IPS-15b (cell line): ENCODE data around the gene RPS6KB2.
"Not testable (repeated sequence)": the region's sequence is repeated elsewhere in the genome, so short reads cannot be mapped to it uniquely, and the experiment has no call there.

Experiments
- H3K27me3 ChIP-seq: one replicate; pipeline ENCODE4 v1.6.1; 2013; ENCODE audit warnings: low read length; ENCODE audit not compliant: control insufficient read depth, insufficient read depth
- H3K36me3 ChIP-seq: one replicate; pipeline ENCODE4 v1.6.1; 2013; ENCODE audit warnings: low read length; ENCODE audit not compliant: control insufficient read depth, insufficient read depth
- H3K4me1 ChIP-seq: one replicate; pipeline ENCODE4 v1.6.1; 2013; ENCODE audit warnings: mild to moderate bottlenecking, low read length; ENCODE audit not compliant: control insufficient read depth, insufficient read depth
- H3K4me3 ChIP-seq: one replicate; pipeline ENCODE4 v1.5.1; 2013; ENCODE audit warnings: low read depth, low read length
- H3K9ac ChIP-seq: one replicate; pipeline ENCODE4 v1.6.1; 2013; ENCODE audit warnings: low read depth, mild to moderate bottlenecking, low read length
- H3K9me3 ChIP-seq: one replicate; pipeline ENCODE4 v1.6.1; 2013; ENCODE audit warnings: mild to moderate bottlenecking, low read length; ENCODE audit not compliant: control insufficient read depth, insufficient read depth

RPS6KB2 gene

DNA sequence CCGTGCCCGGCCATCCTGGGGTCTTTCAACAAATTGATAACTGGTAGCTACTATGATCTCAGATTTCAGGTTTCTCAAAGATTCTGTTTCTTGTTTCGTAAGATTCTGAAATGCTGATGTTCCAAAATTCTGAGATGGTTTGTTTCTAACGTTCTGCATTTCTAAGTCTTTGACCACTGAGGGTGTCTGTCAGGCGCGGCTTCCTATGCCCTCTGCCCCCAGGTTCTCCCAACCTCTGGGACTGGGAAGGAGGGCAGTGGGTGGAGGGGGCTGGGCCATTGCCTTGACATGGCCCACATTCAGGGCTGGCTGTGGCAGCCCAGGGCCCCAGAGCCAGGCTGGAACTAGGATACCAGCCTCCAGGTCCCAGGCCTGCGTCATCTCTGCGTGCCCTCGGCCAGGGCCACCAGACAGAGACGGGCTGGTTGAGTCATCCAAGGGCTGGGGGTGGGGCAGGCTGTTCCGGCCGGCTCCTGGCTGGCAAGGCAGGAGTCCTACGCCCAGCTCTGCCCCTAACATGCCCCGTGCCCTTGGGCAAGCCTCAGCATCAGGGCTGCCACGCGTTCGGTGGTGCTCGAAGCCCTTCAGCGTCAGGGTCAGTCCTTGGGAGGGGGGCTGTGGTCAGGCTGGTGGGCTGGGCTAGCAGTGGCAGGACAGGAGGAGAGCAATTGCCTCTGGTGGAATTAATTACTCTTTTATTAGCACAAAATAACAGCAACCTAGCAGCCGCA is 35.6 kb downstream of the RPS6KB2 start:
- no peaks in the 10 kb centered on the region for H3K4me1 ChIP-seq
- no peaks in the 10 kb centered on the region for H3K9me3 ChIP-seq
- no peak overlapping the region for H3K9ac ChIP-seq
- no peaks in the 10 kb centered on the region for H3K36me3 ChIP-seq
- H3K27me3 ChIP-seq = no peaks in the 10 kb centered on the region
- peak overlapping the region; percentile 43 for H3K4me3 ChIP-seq

GRCh38 chr11:67464411-67465188 is 36.3 kb downstream of the RPS6KB2 start:
- no peaks in the 10 kb centered on the region for H3K4me1 ChIP-seq
- peak overlapping the region; percentile 70 for H3K9ac ChIP-seq
- no peaks in the 10 kb centered on the region for H3K9me3 ChIP-seq
- no peaks in the 10 kb centered on the region for H3K27me3 ChIP-seq
- peak overlapping the region; percentile 85 for H3K4me3 ChIP-seq
- H3K36me3 ChIP-seq = no peaks in the 10 kb centered on the region

DNA sequence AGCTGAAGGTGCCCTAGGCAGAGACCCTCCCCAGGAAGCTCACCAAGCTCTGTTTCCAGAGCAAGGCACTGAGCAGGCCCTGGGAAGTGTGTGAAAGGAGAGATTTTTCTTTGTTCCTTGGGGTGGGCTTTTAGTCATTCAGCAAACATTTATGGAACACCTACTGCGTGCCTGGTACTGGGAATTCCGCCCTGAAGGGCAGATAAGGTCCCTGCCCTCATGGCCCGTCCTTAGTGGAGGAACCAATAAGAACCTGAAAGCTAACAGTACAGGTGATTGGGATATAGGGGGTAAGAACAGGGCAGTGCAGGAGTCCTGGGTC is 36.9 kb downstream of the RPS6KB2 start:
- Histone ChIP-seq H3K4me1 (no peaks in the 10 kb centered on the region), H3K27me3 (no peaks in the 10 kb centered on the region), H3K9ac (peak overlapping the region; percentile 70), H3K4me3 (peak overlapping the region; percentile 85), H3K9me3 (no peaks in the 10 kb centered on the region), H3K36me3 (no peaks in the 10 kb centered on the region)

GRCh38 chr11:67465530-67465929 is 37.2 kb downstream of the RPS6KB2 start:
- H3K4me3 ChIP-seq = peak overlapping the region; percentile 85
- not testable (repeated sequence) for H3K4me1 ChIP-seq, H3K9ac ChIP-seq, H3K27me3 ChIP-seq, H3K36me3 ChIP-seq, H3K9me3 ChIP-seq

GRCh38 chr11:67466367-67466766 is 38.1 kb downstream of the RPS6KB2 start:
- Histone ChIP-seq H3K9me3 (no peaks in the 10 kb centered on the region), H3K36me3 (no peaks in the 10 kb centered on the region), H3K4me3 (no peak overlapping the region), H3K4me1 (no peaks in the 10 kb centered on the region), H3K9ac (no peak overlapping the region), H3K27me3 (no peaks in the 10 kb centered on the region)

- Histone ChIP-seq H3K9ac (no peak overlapping the region), H3K27me3 (no peaks in the 10 kb centered on the region), H3K4me1 (no peaks in the 10 kb centered on the region), H3K4me3 (no peak overlapping the region), H3K36me3 (no peaks in the 10 kb centered on the region), H3K9me3 (no peaks in the 10 kb centered on the region)
Observed at GRCh38 chr11:67466962-67467771, 38.9 kb downstream of the RPS6KB2 start.

DNA sequence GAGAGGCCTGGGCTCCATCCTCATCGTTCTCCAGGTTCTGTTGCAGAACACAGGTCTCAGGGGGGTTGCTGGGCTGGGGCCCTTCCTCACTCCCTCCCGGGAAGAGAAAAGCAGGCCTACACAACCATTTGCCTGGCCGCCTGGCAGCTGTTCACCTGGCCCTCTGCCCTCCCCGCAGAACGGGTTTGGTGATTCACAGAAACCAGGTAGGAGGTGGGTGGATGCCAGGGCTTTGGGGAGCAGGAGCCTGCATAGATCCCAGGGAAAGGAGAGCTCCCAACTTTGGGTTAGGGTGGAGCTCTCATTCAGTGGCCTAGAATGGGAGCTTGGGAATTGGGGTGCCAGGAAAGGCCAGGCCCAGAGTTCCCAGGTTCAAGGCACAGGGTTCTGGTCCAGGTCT is 39.8 kb downstream of the RPS6KB2 start:
- no peak overlapping the region for H3K9ac ChIP-seq
- H3K4me1 ChIP-seq = no peaks in the 10 kb centered on the region
- H3K9me3 ChIP-seq = no peaks in the 10 kb centered on the region
- H3K4me3 ChIP-seq = peak overlapping the region; percentile 67
- no peaks in the 10 kb centered on the region for H3K36me3 ChIP-seq
- H3K27me3 ChIP-seq = no peaks in the 10 kb centered on the region

- Histone ChIP-seq H3K27me3 (no peaks in the 10 kb centered on the region), H3K9me3 (no peaks in the 10 kb centered on the region), H3K4me3 (peak overlapping the region; percentile 67), H3K9ac (no peak overlapping the region), H3K4me1 (no peaks in the 10 kb centered on the region), H3K36me3 (no peaks in the 10 kb centered on the region)
Observed at GRCh38 chr11:67468456-67468758, 40.1 kb downstream of the RPS6KB2 start.

GRCh38 chr11:67468759-67469507 is 40.6 kb downstream of the RPS6KB2 start, which contains the start of gene TMEM134:
TSS of gene TMEM134 (minus strand) at chr11:67469251. CDS start at chr11:67469192, 59 bp downstream.
- Histone ChIP-seq H3K4me3 (peak within 1 kb of the TSS; percentile 83), H3K27me3 (no peaks in the 10 kb centered on the region), H3K36me3 (no peaks in the 10 kb centered on the region), H3K9ac (peak within 1 kb of the TSS; percentile 51), H3K9me3 (no peaks in the 10 kb centered on the region), H3K4me1 (no peaks in the 10 kb centered on the region)

DNA sequence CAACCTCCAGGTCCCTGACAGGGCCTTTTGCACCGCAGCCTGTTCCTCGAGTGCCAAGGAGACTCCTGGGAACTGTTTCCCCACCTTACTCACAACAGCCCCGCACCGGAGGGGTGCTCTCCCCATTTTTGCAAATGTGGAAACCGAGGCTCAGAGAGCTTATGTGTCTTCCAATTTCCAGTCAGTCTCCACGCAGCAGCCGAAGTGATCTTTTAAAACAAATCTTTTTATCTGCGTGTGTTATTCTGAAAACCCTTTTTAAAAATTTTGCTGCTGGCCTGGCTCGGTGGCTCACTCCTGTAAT is 41.2 kb downstream of the RPS6KB2 start:
- H3K36me3 ChIP-seq = no peaks in the 10 kb centered on the region
- H3K9ac ChIP-seq = peak overlapping the region; percentile 51
- H3K27me3 ChIP-seq = no peaks in the 10 kb centered on the region
- peak overlapping the region; percentile 83 for H3K4me3 ChIP-seq
- no peaks in the 10 kb centered on the region for H3K9me3 ChIP-seq
- no peaks in the 10 kb centered on the region for H3K4me1 ChIP-seq

- H3K4me3 ChIP-seq = no peak overlapping the region
- no peak overlapping the region for H3K9ac ChIP-seq
- no peaks in the 10 kb centered on the region for H3K36me3 ChIP-seq
- H3K27me3 ChIP-seq = no peaks in the 10 kb centered on the region
- no peaks in the 10 kb centered on the region for H3K9me3 ChIP-seq
- H3K4me1 ChIP-seq = no peaks in the 10 kb centered on the region
Observed at GRCh38 chr11:67470337-67471002, 42.2 kb downstream of the RPS6KB2 start.
